ENCODE results near the gene ATXN2L. TPM values are rescaled to one million over a fixed set of nuclear protein-coding genes. Genes with fewer than 3 reads are reported as not detected.

ATXN2L gene
- total and polyA plus RNA-seq, 2 of the 13 experiments (the other 11 are each of a cell fraction or from before 2014, with no cell fraction given): 40.8 to 55.1 TPM

- TF ChIP-seq ZNF800 (CRISPR knock-in tag; IDR thresholded peaks at IDR 0.05) (peak; percentile 90), ZIK1 (CRISPR knock-in tag; IDR thresholded peaks at IDR 0.05; ENCODE audit: borderline replicate concordance, low read depth) (peak; percentile 73; the same call in 1 of the 2 replicates), ZNF549 (CRISPR knock-in tag; IDR thresholded peaks at IDR 0.05) (no peak), ZNF598 (CRISPR knock-in tag; IDR thresholded peaks at IDR 0.05; ENCODE audit: borderline replicate concordance) (peak; percentile 98), THYN1 (CRISPR knock-in tag; IDR thresholded peaks at IDR 0.05; ENCODE audit: borderline replicate concordance, low read depth) (0 out of 2 replicates have a peak, but pooled peaks have one; percentile 21), SYNCRIP (IDR thresholded peaks at IDR 0.05; ENCODE audit: insufficient read depth, low read depth, low read length) (no peak), ZNF639 (CRISPR knock-in tag; conservative IDR thresholded peaks at IDR 0.05) (peak; percentile 100), ZKSCAN5 (CRISPR knock-in tag; IDR thresholded peaks at IDR 0.05) (no peak), HOXA9 (CRISPR knock-in tag; IDR thresholded peaks at IDR 0.05; ENCODE audit: borderline replicate concordance) (no peak), EZH2 (conservative IDR thresholded peaks at IDR 0.05; ENCODE audit: low read depth, low read length) (no peak)
- TF ChIP-seq, protein P1, sequence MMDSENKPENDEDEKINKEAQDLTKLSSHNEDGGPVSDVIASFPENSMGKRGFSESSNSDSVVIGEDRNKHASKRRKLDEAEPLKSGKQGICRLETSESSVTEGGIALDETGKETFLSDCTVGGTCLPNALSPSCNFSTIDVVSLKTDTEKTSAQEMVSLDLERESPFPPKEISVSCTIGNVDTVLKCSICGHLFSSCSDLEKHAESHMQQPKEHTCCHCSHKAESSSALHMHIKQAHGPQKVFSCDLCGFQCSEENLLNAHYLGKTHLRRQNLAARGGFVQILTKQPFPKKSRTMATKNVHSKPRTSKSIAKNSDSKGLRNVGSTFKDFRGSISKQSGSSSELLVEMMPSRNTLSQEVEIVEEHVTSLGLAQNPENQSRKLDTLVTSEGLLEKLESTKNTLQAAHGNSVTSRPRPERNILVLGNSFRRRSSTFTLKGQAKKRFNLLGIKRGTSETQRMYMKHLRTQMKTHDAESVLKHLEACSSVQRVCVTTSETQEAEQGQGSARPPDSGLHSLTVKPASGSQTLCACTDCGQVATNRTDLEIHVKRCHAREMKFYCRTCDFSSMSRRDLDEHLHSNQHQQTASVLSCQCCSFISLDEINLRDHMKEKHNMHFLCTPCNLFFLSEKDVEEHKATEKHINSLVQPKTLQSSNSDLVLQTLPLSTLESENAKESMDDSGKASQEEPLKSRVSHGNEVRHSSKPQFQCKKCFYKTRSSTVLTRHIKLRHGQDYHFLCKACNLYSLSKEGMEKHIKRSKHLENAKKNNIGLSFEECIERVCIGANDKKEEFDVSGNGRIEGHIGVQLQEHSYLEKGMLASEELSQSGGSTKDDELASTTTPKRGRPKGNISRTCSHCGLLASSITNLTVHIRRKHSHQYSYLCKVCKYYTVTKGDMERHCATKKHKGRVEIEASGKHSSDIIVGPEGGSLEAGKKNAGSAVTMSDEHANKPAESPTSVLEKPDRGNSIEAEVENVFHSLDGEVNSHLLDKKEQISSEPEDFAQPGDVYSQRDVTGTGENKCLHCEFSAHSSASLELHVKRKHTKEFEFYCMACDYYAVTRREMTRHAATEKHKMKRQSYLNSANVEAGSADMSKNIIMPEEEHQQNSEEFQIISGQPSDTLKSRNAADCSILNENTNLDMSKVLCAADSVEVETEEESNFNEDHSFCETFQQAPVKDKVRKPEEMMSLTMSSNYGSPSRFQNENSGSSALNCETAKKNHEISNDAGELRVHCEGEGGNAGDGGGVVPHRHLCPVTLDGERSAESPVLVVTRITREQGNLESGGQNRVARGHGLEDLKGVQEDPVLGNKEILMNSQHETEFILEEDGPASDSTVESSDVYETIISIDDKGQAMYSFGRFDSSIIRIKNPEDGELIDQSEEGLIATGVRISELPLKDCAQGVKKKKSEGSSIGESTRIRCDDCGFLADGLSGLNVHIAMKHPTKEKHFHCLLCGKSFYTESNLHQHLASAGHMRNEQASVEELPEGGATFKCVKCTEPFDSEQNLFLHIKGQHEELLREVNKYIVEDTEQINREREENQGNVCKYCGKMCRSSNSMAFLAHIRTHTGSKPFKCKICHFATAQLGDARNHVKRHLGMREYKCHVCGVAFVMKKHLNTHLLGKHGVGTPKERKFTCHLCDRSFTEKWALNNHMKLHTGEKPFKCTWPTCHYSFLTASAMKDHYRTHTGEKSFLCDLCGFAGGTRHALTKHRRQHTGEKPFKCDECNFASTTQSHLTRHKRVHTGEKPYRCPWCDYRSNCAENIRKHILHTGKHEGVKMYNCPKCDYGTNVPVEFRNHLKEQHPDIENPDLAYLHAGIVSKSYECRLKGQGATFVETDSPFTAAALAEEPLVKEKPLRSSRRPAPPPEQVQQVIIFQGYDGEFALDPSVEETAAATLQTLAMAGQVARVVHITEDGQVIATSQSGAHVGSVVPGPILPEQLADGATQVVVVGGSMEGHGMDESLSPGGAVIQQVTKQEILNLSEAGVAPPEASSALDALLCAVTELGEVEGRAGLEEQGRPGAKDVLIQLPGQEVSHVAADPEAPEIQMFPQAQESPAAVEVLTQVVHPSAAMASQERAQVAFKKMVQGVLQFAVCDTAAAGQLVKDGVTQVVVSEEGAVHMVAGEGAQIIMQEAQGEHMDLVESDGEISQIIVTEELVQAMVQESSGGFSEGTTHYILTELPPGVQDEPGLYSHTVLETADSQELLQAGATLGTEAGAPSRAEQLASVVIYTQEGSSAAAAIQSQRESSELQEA (CRISPR knock-in tag; IDR thresholded peaks at IDR 0.05; ENCODE audit: not compliant biosample characterization): peak; percentile 83
- TF ChIP-seq, protein P2, sequence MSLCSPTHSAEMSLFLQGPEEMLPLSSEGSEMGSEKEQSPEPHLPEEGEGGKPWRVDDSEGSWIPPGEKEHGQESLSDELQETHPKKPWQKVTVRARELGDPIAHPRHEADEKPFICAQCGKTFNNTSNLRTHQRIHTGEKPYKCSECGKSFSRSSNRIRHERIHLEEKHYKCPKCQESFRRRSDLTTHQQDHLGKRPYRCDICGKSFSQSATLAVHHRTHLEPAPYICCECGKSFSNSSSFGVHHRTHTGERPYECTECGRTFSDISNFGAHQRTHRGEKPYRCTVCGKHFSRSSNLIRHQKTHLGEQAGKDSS (CRISPR knock-in tag; IDR thresholded peaks at IDR 0.05; ENCODE audit: borderline replicate concordance, low read depth): 0 out of 2 replicates have a peak, but pooled peaks have one; percentile 23
Measured at GRCh38 chr16:28846080-28846932, 23.5 kb downstream of the ATXN2L start, which contains the start of gene TUFM (continued).
